Measurements from ENCODE around the gene PRAC2. TPM values are rescaled to one million over a fixed set of nuclear protein-coding genes. Genes with fewer than 3 reads are reported as not detected.

PRAC2 gene
- total and polyA plus RNA-seq, 5 donors from 2014 or later: not detected

DNA sequence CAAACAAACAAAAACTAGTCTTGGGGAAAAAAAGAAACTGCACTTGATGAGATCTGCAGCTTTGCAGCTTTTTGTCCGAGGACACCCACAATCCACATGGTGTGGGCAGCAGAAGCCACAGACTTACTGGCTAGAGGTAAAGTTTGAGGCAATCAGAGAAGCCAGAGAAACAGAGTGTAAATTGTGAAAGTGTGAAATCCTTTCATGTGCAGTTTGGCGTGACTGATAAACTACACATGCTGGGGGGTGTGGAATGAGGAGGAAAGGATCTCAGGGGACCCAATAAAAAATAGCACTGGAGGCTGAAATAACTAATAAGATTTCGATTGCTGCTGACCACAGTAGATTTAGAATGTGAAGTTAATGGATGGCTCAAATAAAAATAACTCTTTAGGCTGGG, 48.0 kb downstream of the PRAC2 start:
- Histone ChIP-seq H3K9me3 (ENCODE audit: control insufficient read depth in 2 of 2, low read length in 2 of 2) (no peaks in the 10 kb centered on the region), H3K36me3 (ENCODE audit: control insufficient read depth, insufficient read depth, low read length) (no peaks in the 10 kb centered on the region), H3K4me1 (ENCODE audit: control insufficient read depth, insufficient read depth, low read length, poor library complexity, severe bottlenecking) (no peaks in the 10 kb centered on the region), H3K4me3 (ENCODE audit: low read depth, low read length) (no peak overlapping the region), H3K27me3 (ENCODE audit: control insufficient read depth, insufficient read depth, low read length) (peaks cover 19% of the 10 kb centered on the region), H3K27ac (ENCODE audit: insufficient read depth, low read length, poor library complexity, severe bottlenecking) (no peak overlapping the region)
- DNase-seq: no peak
- Mint-ChIP-seq H3K36me3 (no peaks in the 10 kb centered on the region), H3K27me3 (peaks cover 49% of the 10 kb centered on the region), H3K27ac (no peak overlapping the region), H3K4me3 (no peak overlapping the region), H3K9me3 (peaks cover 0 to 1% (median 0%) of the 10 kb centered on the region in 7 donors), H3K4me1 (no peaks in the 10 kb centered on the region)
- ATAC-seq (ENCODE audit: low read depth in 2 of 2): no peak

- Mint-ChIP-seq H3K27ac (no peak overlapping the region), H3K4me1 (no peaks in the 10 kb centered on the region), H3K27me3 (peaks cover 58% of the 10 kb centered on the region), H3K4me3 (no peak overlapping the region), H3K36me3 (no peaks in the 10 kb centered on the region), H3K9me3 (peaks cover 0 to 1% (median 0%) of the 10 kb centered on the region in 7 donors)
- Histone ChIP-seq H3K27ac (ENCODE audit: insufficient read depth, low read length, poor library complexity, severe bottlenecking) (no peak overlapping the region), H3K4me3 (ENCODE audit: low read depth, low read length) (no peak overlapping the region), H3K9me3 (ENCODE audit: control insufficient read depth in 2 of 2, low read length in 2 of 2) (no peaks in the 10 kb centered on the region), H3K4me1 (ENCODE audit: control insufficient read depth, insufficient read depth, low read length, poor library complexity, severe bottlenecking) (no peaks in the 10 kb centered on the region), H3K36me3 (ENCODE audit: control insufficient read depth, insufficient read depth, low read length) (no peaks in the 10 kb centered on the region), H3K27me3 (ENCODE audit: control insufficient read depth, insufficient read depth, low read length) (peaks cover 17% of the 10 kb centered on the region)
- no peak for DNase-seq
- ATAC-seq (ENCODE audit: low read depth in 2 of 2): no peak
Observed at GRCh38 chr17:48773245-48773644, 50.3 kb downstream of the PRAC2 start.

Other genes with a start within 250 kb of the PRAC2 start
- gene HOXB1, start 192.2 kb upstream of the PRAC2 start, total RNA-seq: not detected
- not detected for gene HOXB1, start 192.2 kb upstream of the PRAC2 start, polyA plus RNA-seq
- gene HOXB2, start 178.1 kb upstream of the PRAC2 start, total RNA-seq: 19.1 TPM
- gene HOXB2, start 178.1 kb upstream of the PRAC2 start, polyA plus RNA-seq: 10 to 100 TPM; 27.1 to 42.4 (median 32.4) TPM
- 2.9 TPM for gene HOXB4, start 144.8 kb upstream of the PRAC2 start, total RNA-seq
- gene HOXB4, start 144.8 kb upstream of the PRAC2 start, polyA plus RNA-seq: under 1 TPM in 2 of 4 donors, not detected in 2; 0.16 to 0.18 TPM
- gene HOXB3, start 132.9 kb upstream of the PRAC2 start, total RNA-seq: 8.1 TPM
- under 1 TPM in 2 of 4 donors, not detected in 2; 0.05 to 0.16 TPM for gene HOXB3, start 132.9 kb upstream of the PRAC2 start, polyA plus RNA-seq
- not detected for gene HOXB5, start 129.4 kb upstream of the PRAC2 start, total RNA-seq
- gene HOXB5, start 129.4 kb upstream of the PRAC2 start, polyA plus RNA-seq: not detected
- not detected for gene HOXB6, start 118.2 kb upstream of the PRAC2 start, total RNA-seq
- gene HOXB6, start 118.2 kb upstream of the PRAC2 start, polyA plus RNA-seq: not detected
- gene HOXB7, start 112.2 kb upstream of the PRAC2 start, total RNA-seq: 2.1 TPM
- 1 to 10 TPM in 3 of 4 donors, under 1 TPM in 1; 0.77 to 7.2 (median 2.1) TPM for gene HOXB7, start 112.2 kb upstream of the PRAC2 start, polyA plus RNA-seq
- gene HOXB8, start 107.9 kb upstream of the PRAC2 start, total RNA-seq: not detected
- not detected for gene HOXB8, start 107.9 kb upstream of the PRAC2 start, polyA plus RNA-seq
- gene HOXB9, start 96.8 kb upstream of the PRAC2 start, total RNA-seq: 0.25 TPM
- gene HOXB9, start 96.8 kb upstream of the PRAC2 start, polyA plus RNA-seq: not detected
- gene PRAC1, start 667 bp upstream of the PRAC2 start, total RNA-seq: not detected
- gene PRAC1, start 667 bp upstream of the PRAC2 start, polyA plus RNA-seq: not detected
- not detected for gene HOXB13, start 5.6 kb downstream of the PRAC2 start, total RNA-seq
- not detected for gene HOXB13, start 5.6 kb downstream of the PRAC2 start, polyA plus RNA-seq
- gene TTLL6, start 94.0 kb downstream of the PRAC2 start, total RNA-seq: not detected
- not detected for gene TTLL6, start 94.0 kb downstream of the PRAC2 start, polyA plus RNA-seq
- gene CALCOCO2, start 107.8 kb downstream of the PRAC2 start, total RNA-seq: 226 TPM
- gene CALCOCO2, start 107.8 kb downstream of the PRAC2 start, polyA plus RNA-seq: 100 to 1,000 TPM; 179 to 240 (median 203) TPM
- 20.2 TPM for gene ATP5MC1, start 169.6 kb downstream of the PRAC2 start, total RNA-seq
- 100 to 1,000 TPM; 121 to 162 (median 146) TPM for gene ATP5MC1, start 169.6 kb downstream of the PRAC2 start, polyA plus RNA-seq
- 98.3 TPM for gene UBE2Z, start 185.2 kb downstream of the PRAC2 start, total RNA-seq
- 10 to 100 TPM; 59.2 to 70.7 (median 66.6) TPM for gene UBE2Z, start 185.2 kb downstream of the PRAC2 start, polyA plus RNA-seq
- 70.3 TPM for gene SNF8, start 221.7 kb downstream of the PRAC2 start, total RNA-seq
- gene SNF8, start 221.7 kb downstream of the PRAC2 start, polyA plus RNA-seq: 100 to 1,000 TPM; 107 to 125 (median 120) TPM
- not detected for gene GIP, start 245.4 kb downstream of the PRAC2 start, total RNA-seq
- gene GIP, start 245.4 kb downstream of the PRAC2 start, polyA plus RNA-seq: not detected